ENCODE data around the gene MOV10.

DNA sequence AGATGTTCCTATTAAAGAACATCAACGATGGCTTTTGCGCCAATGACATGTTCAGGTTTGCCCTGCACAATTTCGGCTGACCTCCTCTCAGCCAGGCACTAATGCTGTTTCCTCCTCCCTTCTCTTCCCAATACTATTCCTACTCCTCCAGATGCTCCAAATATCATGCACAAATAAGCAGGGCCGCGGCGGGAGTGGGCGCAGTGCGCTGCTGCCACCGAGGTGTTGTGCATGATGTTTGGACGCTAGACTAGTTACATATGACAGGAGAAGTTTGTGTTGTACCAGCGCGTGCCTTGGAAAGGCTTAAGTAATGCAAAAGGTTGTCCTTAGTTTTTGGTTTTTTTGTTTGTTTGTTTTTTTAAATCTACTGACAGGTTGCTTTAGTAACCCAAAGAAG lies 73.9 kb downstream of the MOV10 start:
- no peak for TF ChIP-seq ZNF569 (CRISPR knock-in tag; IDR thresholded peaks at IDR 0.05; ENCODE audit: borderline replicate concordance)
- TF ChIP-seq BHLHE40 (IDR thresholded peaks at IDR 0.05; ENCODE audit: low read length): no peak
- TF ChIP-seq, protein P1, sequence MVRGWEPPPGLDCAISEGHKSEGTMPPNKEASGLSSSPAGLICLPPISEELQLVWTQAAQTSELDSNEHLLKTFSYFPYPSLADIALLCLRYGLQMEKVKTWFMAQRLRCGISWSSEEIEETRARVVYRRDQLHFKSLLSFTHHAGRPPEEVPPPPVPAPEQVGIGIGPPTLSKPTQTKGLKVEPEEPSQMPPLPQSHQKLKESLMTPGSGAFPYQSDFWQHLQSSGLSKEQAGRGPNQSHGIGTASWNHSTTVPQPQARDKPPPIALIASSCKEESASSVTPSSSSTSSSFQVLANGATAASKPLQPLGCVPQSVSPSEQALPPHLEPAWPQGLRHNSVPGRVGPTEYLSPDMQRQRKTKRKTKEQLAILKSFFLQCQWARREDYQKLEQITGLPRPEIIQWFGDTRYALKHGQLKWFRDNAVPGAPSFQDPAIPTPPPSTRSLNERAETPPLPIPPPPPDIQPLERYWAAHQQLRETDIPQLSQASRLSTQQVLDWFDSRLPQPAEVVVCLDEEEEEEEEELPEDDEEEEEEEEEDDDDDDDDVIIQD (CRISPR knock-in tag; IDR thresholded peaks at IDR 0.05; ENCODE audit: low read depth): no peak
- TF ChIP-seq GATAD2A (CRISPR knock-in tag; IDR thresholded peaks at IDR 0.05): no peak
- TF ChIP-seq POLR2AphosphoS5 (IDR thresholded peaks at IDR 0.05; ENCODE audit: low read depth, low read length): no peak
- TF ChIP-seq, protein P2, sequence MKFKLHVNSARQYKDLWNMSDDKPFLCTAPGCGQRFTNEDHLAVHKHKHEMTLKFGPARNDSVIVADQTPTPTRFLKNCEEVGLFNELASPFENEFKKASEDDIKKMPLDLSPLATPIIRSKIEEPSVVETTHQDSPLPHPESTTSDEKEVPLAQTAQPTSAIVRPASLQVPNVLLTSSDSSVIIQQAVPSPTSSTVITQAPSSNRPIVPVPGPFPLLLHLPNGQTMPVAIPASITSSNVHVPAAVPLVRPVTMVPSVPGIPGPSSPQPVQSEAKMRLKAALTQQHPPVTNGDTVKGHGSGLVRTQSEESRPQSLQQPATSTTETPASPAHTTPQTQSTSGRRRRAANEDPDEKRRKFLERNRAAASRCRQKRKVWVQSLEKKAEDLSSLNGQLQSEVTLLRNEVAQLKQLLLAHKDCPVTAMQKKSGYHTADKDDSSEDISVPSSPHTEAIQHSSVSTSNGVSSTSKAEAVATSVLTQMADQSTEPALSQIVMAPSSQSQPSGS (CRISPR knock-in tag; IDR thresholded peaks at IDR 0.05): no peak
- TF ChIP-seq, protein P3, sequence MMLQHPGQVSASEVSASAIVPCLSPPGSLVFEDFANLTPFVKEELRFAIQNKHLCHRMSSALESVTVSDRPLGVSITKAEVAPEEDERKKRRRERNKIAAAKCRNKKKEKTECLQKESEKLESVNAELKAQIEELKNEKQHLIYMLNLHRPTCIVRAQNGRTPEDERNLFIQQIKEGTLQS (CRISPR knock-in tag; IDR thresholded peaks at IDR 0.05): no peak
- TF ChIP-seq ZNF12 (CRISPR knock-in tag; IDR thresholded peaks at IDR 0.05): no peak
- no peak for TF ChIP-seq MYC (CRISPR knock-in tag; IDR thresholded peaks at IDR 0.05; ENCODE audit: borderline replicate concordance)
- TF ChIP-seq SNRNP70 (IDR thresholded peaks at IDR 0.05; ENCODE audit: low read depth, low read length): no peak
